GM12874 (cell line): ENCODE measurements around the gene TUBGCP3.

Source experiments
- TF ChIP-seq, protein P1 (sequence below): IDR thresholded peaks from 2 replicates; pipeline ENCODE4 v1.5.1; 2011; ENCODE audit warnings: low read depth, mild to moderate bottlenecking, control low read depth, low read length, moderate library complexity; ENCODE audit not compliant: insufficient read depth

Gene TUBGCP3

DNA sequence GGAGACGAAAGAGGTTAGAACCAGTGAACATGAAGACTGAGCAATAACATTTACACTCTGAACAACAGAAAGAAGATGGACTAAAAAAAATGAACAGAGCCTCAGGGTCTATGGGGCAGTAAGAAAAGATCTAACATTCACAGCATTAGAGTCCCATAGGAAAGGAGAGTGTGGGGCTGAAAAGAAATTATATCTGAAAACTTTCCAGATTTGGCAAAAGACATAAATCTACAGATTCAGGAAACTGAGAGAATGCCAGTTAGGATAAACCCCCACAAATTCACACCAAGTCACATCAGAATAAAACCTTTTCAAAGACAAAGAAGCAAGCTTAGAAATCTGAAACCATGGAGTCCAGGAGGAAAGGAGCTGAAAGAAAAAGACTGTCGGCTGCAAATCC lies 20.3 kb upstream of the TUBGCP3 start:
- TF ChIP-seq, protein P1, sequence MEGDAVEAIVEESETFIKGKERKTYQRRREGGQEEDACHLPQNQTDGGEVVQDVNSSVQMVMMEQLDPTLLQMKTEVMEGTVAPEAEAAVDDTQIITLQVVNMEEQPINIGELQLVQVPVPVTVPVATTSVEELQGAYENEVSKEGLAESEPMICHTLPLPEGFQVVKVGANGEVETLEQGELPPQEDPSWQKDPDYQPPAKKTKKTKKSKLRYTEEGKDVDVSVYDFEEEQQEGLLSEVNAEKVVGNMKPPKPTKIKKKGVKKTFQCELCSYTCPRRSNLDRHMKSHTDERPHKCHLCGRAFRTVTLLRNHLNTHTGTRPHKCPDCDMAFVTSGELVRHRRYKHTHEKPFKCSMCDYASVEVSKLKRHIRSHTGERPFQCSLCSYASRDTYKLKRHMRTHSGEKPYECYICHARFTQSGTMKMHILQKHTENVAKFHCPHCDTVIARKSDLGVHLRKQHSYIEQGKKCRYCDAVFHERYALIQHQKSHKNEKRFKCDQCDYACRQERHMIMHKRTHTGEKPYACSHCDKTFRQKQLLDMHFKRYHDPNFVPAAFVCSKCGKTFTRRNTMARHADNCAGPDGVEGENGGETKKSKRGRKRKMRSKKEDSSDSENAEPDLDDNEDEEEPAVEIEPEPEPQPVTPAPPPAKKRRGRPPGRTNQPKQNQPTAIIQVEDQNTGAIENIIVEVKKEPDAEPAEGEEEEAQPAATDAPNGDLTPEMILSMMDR = no peak

DNA sequence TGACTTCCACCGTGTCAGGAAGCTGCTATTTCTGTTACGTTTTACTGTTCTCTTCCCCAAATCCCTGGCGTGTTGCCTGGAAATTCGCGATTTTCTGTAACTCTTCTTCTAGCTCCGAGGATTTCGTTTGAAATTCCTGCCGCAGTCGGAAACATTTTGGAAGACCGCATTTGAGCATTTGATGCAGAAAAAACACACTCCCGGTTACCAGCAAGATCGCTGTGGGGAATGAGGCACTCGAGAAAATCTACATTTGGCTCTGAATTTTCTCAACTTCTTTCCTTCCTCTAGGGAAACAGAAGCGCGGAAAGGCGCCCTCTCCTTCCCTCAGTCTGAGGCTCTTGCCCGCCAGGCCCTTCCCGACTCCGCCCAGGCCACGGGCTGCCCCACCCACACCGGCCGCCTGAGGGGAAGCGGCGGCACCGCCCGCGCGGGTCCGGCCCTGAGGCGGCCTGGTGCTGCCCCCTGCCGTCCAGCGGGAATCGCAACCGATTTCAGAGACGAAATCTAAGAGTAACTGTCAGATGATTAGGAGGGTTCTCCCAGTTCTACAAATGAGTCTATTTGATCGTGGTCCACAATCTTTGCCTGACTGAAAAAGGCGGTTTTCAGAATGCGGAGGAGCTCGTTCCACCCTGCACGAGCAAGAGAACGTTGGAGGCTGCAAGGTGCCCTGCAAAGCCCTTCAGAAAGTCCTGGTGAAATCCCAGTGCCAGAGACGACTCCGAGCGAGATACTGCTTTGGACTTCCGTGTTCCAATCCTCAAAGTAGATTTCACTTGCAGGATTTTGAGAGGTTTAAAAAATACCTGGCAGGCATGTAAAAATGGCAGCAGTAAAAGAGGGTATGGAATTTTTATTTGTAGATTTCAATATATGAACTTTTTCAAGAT lies 18.4 kb upstream of the TUBGCP3 start:
- TF ChIP-seq, protein P1 = peak; percentile 86

DNA sequence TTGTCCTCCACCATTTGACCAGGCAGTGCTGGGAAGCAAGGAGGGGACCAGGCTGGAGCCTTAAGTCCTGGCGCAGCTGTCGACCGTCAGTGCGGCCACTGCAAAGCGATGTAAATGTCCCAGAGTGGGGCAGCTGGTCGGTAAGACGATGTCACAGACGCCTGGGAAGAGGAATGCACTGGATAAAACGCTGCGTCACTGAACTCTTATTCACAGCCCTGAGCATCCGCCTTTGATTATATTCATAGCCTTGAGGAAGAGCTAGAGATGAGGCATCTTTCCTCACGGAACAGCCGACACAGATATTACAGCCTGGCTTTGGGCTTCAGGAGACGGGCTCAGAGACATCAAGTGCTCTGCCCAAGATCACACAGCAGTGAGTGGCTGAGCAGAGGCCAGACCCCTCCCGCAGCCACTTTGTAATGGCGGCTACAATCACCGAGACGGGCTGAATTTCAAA lies 17.6 kb upstream of the TUBGCP3 start:
- TF ChIP-seq, protein P1 = no peak

DNA sequence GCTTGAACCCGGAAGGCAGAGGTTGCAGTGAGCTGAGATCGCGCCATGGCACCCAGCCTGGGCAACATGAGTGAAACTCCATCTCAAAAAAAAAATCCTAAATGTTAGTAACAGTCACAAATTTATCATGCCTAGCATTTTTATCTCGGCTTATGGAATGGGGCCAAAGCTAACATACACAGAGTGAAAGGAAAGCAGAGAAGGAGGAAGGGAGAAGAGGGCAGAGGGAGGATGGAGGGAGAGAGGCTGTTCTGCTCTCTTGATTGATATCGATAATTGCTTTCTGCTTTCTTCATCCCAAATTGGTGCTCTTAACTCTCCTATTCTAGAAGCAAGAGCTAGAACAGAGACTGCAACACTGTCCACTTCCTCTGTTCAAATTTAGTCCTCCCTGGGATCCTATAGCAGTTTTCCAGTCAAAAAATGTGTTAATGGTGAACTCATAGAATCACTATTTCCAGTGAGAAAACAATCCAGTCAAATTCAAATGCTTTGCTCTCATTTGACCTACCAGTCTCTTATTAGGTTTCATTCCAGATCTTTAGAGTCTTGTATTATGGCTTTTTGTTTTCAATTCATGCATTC lies 15.8 kb upstream of the TUBGCP3 start:
- TF ChIP-seq, protein P1 = no peak

DNA sequence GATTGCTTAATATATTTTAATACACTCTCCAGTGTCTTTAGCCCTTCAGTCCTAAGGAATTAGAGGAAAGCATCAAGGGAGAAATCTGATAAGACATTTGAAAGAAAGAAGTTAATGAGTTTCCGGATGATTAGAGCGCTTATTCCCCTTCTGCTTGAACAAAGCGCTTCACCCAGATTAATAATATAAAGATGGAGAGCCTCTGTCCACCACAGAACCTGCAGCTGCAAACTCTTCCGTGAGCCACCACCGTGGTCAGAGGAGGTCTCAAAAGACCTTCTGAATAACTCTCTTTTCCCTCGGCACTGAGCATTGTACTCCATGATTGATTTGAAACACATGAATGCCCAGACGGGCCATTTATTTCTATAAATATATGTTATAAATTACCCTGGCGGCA lies 14.2 kb upstream of the TUBGCP3 start:
- TF ChIP-seq, protein P1 = no peak

DNA sequence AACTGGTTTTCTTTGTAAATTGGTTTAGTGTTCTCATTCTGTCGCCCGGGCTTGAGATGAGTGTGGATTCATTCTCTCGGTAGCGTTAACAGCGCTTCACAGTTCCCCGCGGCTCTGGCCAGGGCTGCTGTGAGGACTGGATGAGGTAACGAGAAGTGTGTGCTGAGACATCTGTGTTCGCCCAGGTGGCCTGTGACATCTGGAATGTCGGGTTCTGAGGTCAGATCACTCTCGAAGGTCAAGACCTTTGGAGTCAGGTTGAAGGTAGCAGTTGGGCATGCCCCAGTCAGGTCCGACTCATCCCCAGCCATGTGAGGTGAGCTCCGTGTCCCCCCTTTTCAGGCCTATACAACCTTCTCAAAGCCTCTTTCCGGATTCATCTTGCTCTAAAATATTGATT lies 13.4 kb upstream of the TUBGCP3 start:
- TF ChIP-seq, protein P1 = no peak

DNA sequence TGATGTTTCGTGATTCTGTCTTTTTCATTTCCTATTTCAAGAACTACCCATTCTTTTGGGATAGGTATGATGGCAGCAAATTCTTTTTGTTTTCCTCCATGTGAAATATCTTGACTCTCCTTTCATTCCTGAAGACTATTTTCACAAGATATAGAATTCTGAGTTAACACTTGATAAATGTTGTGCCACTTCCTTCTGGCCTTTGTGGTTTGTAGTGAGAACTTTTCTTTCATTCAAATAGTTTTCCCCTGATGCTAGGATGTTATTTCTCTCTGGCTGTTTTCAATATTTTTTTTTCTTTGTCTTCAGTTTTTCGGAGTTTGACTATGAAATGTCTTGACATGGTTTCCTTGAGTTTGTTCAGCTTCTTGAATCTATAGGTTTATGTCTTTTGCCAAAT lies 8.3 kb upstream of the TUBGCP3 start:
- TF ChIP-seq, protein P1 = no peak
